Gastrocnemius medialis (tissue), 4 donors: ENCODE measurements around the gene CTNNA2.

Source experiments
- POLR2A ChIP-seq, 2 donors: fragments of 450-650 bp; IDR thresholded peaks; one replicate each; pipeline ENCODE4 v1.6.1; 2017; ENCODE audit warnings: antibody characterized with exemption in 2 of 2, mild to moderate bottlenecking in 2 of 2, moderate library complexity in 2 of 2
- TF ChIP-seq, protein P1 (sequence below), 5 experiments: fragments of 450-650 bp in 3 of 5; fragments of 200-600 bp in 2 of 5; sonication (generic) in 2 of 5; IDR thresholded peaks in 4 of 5; conservative IDR thresholded peaks in 1 of 5; 1 replicate in 4 of 5; 2 replicates in 1 of 5; pipeline ENCODE4 v1.5.1; 2016 to 2019; ENCODE audit warnings: antibody characterized with exemption in 5 of 5, mild to moderate bottlenecking in 3 of 5, moderate library complexity in 3 of 5

DNA sequence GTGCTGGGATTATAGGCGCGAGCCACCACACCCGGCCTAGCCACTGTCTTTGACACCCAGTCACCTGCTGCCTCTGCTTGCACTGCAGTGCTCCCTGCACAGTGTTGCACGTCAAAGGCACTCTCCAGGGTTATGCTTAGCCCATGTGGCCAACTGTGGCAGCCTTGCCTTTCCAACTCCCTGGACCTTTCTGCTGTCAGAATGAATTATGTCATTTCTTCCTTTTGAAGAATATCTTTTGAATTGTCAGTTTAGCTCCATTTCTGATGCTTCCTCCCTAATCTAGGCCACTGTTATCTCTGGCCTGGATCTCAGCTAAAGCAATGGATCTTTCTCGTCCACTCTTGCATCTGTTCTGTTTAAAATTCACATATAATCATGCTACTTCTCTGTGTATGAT lies 821.0 kb downstream of the CTNNA2 start:
- TF ChIP-seq, protein P1, sequence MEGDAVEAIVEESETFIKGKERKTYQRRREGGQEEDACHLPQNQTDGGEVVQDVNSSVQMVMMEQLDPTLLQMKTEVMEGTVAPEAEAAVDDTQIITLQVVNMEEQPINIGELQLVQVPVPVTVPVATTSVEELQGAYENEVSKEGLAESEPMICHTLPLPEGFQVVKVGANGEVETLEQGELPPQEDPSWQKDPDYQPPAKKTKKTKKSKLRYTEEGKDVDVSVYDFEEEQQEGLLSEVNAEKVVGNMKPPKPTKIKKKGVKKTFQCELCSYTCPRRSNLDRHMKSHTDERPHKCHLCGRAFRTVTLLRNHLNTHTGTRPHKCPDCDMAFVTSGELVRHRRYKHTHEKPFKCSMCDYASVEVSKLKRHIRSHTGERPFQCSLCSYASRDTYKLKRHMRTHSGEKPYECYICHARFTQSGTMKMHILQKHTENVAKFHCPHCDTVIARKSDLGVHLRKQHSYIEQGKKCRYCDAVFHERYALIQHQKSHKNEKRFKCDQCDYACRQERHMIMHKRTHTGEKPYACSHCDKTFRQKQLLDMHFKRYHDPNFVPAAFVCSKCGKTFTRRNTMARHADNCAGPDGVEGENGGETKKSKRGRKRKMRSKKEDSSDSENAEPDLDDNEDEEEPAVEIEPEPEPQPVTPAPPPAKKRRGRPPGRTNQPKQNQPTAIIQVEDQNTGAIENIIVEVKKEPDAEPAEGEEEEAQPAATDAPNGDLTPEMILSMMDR (IDR thresholded peaks at IDR 0.05 in 4 of 5, conservative IDR thresholded peaks at IDR 0.05 in 1 of 5) = no peak
- TF ChIP-seq POLR2A (IDR thresholded peaks at IDR 0.05) = no peak
